Astrocyte (in vitro differentiated cells and primary cell): ENCODE results near the gene SPRED2. TPM values are rescaled to one million over a fixed set of nuclear protein-coding genes. Genes with fewer than 3 reads are reported as not detected.

Experiments used
- DNase-seq: peaks from one replicate; pipeline ENCODE4 v3.0.0-alpha.2; 2010; ENCODE audit warnings: low read depth
- FAIRE-seq: peaks from 2 replicates; lab custom pipeline; 2011; peaks lifted over from hg19 to GRCh38; lab: Jason Lieb, UNC
- H2AFZ ChIP-seq: 2 replicates; pipeline ENCODE4 v1.6.0; 2012; ENCODE audit warnings: low read depth, low read length, inconsistent platforms
- H3K27ac ChIP-seq: 2 replicates; pipeline ENCODE4 v1.5.1; 2011; ENCODE audit warnings: low read depth, low read length, inconsistent platforms
- H3K27me3 ChIP-seq: 2 replicates; pipeline ENCODE4 v1.6.0; 2011; ENCODE audit warnings: low read length, inconsistent platforms; ENCODE audit not compliant: insufficient read depth
- H3K36me3 ChIP-seq: 2 replicates; pipeline ENCODE4 v1.5.1; 2011; ENCODE audit warnings: low read length, inconsistent platforms; ENCODE audit not compliant: insufficient read depth
- H3K4me1 ChIP-seq: 2 replicates; pipeline ENCODE4 v1.5.1; 2011; ENCODE audit warnings: low read length, inconsistent platforms; ENCODE audit not compliant: insufficient read depth
- H3K4me2 ChIP-seq: 2 replicates; pipeline ENCODE4 v1.6.0; 2012; ENCODE audit warnings: low read length, inconsistent platforms
- H3K4me3 ChIP-seq: 2 replicates; pipeline ENCODE4 v1.5.1; 2011; ENCODE audit warnings: low read depth, mild to moderate bottlenecking, low read length, inconsistent platforms; ENCODE audit not compliant: insufficient read depth
- H3K79me2 ChIP-seq: 2 replicates; pipeline ENCODE4 v1.6.0; 2012; ENCODE audit warnings: mild to moderate bottlenecking, low read length, inconsistent platforms; ENCODE audit not compliant: insufficient read depth
- H3K9ac ChIP-seq: 2 replicates; pipeline ENCODE4 v1.6.0; 2012; ENCODE audit warnings: mild to moderate bottlenecking, low read length, inconsistent platforms
- H3K9me3 ChIP-seq: 2 replicates; pipeline ENCODE4 v1.5.1; 2012; ENCODE audit warnings: low read depth, mild to moderate bottlenecking, low read length, inconsistent platforms; ENCODE audit not compliant: insufficient read depth
- H4K20me1 ChIP-seq: 2 replicates; pipeline ENCODE4 v1.6.0; 2012; ENCODE audit warnings: low read length, inconsistent platforms; ENCODE audit not compliant: insufficient read depth
- H3K27ac Mint-ChIP-seq: one replicate; pipeline ENCODE4 v1.8.0; 2021; ENCODE audit warnings: mild to moderate bottlenecking, mixed read lengths; ENCODE audit not compliant: unreplicated experiment
- H3K27me3 Mint-ChIP-seq: one replicate; pipeline ENCODE4 v1.8.0; 2021; ENCODE audit warnings: low read depth, mixed read lengths; ENCODE audit not compliant: unreplicated experiment
- H3K36me3 Mint-ChIP-seq: one replicate; pipeline ENCODE4 v1.8.0; 2021; ENCODE audit warnings: low read depth, mixed read lengths; ENCODE audit not compliant: unreplicated experiment
- H3K4me1 Mint-ChIP-seq: one replicate; pipeline ENCODE4 v1.8.0; 2021; ENCODE audit warnings: low read depth, mixed read lengths; ENCODE audit not compliant: unreplicated experiment
- H3K4me3 Mint-ChIP-seq: one replicate; pipeline ENCODE4 v1.8.0; 2021; ENCODE audit warnings: mild to moderate bottlenecking, moderate library complexity, mixed read lengths; ENCODE audit not compliant: unreplicated experiment
- H3K9me3 Mint-ChIP-seq: one replicate; pipeline ENCODE4 v1.8.0; 2021; ENCODE audit warnings: mild to moderate bottlenecking, mixed read lengths; ENCODE audit not compliant: unreplicated experiment
- EZH2 ChIP-seq: IDR thresholded peaks from 2 replicates; pipeline ENCODE4 v1.6.1; 2012; ENCODE audit warnings: mild to moderate bottlenecking, low read length, inconsistent platforms; ENCODE audit not compliant: insufficient read depth
- total RNA-seq: library from RNA; stranded (reverse); gene quantifications from 2 replicates; pipeline ENCODE4 v1.2.1, GENCODE V29; 2021
- TF ChIP-seq, protein P1 (sequence below): IDR thresholded peaks from 2 replicates; pipeline ENCODE4 v1.5.1; 2011; ENCODE audit warnings: low read depth, mild to moderate bottlenecking, inconsistent platforms, low read length, moderate library complexity; ENCODE audit not compliant: insufficient read depth

SPRED2 gene
- total RNA-seq, 1 donor from 2014 or later: 47.3 TPM

GRCh38 chr2:65438137-65438899 lies 5.9 kb upstream of the SPRED2 start:
- no peaks in the 10 kb centered on the region for H3K27me3 Mint-ChIP-seq
- H2AFZ ChIP-seq: no peak overlapping the region
- H4K20me1 ChIP-seq: no peaks in the 10 kb centered on the region
- H3K9ac ChIP-seq: no peak overlapping the region
- no peak for DNase-seq
- peaks cover 29% of the 10 kb centered on the region for H3K4me1 Mint-ChIP-seq
- H3K27ac Mint-ChIP-seq: peak overlapping the region; percentile 100
- H3K27me3 ChIP-seq: no peaks in the 10 kb centered on the region
- peaks cover 11% of the 10 kb centered on the region for H3K4me1 ChIP-seq
- no peaks in the 10 kb centered on the region for H3K36me3 ChIP-seq
- H3K4me2 ChIP-seq: no peak overlapping the region
- FAIRE-seq: no peak
- H3K79me2 ChIP-seq: no peaks in the 10 kb centered on the region
- TF ChIP-seq, protein P1, sequence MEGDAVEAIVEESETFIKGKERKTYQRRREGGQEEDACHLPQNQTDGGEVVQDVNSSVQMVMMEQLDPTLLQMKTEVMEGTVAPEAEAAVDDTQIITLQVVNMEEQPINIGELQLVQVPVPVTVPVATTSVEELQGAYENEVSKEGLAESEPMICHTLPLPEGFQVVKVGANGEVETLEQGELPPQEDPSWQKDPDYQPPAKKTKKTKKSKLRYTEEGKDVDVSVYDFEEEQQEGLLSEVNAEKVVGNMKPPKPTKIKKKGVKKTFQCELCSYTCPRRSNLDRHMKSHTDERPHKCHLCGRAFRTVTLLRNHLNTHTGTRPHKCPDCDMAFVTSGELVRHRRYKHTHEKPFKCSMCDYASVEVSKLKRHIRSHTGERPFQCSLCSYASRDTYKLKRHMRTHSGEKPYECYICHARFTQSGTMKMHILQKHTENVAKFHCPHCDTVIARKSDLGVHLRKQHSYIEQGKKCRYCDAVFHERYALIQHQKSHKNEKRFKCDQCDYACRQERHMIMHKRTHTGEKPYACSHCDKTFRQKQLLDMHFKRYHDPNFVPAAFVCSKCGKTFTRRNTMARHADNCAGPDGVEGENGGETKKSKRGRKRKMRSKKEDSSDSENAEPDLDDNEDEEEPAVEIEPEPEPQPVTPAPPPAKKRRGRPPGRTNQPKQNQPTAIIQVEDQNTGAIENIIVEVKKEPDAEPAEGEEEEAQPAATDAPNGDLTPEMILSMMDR: no peak
- no peak for TF ChIP-seq EZH2
- H3K9me3 Mint-ChIP-seq: no peaks in the 10 kb centered on the region
- no peak overlapping the region for H3K4me3 ChIP-seq
- H3K9me3 ChIP-seq: no peaks in the 10 kb centered on the region
- H3K36me3 Mint-ChIP-seq: no peaks in the 10 kb centered on the region
- peak overlapping the region; percentile 62 for H3K4me3 Mint-ChIP-seq
- no peak overlapping the region for H3K27ac ChIP-seq

DNA sequence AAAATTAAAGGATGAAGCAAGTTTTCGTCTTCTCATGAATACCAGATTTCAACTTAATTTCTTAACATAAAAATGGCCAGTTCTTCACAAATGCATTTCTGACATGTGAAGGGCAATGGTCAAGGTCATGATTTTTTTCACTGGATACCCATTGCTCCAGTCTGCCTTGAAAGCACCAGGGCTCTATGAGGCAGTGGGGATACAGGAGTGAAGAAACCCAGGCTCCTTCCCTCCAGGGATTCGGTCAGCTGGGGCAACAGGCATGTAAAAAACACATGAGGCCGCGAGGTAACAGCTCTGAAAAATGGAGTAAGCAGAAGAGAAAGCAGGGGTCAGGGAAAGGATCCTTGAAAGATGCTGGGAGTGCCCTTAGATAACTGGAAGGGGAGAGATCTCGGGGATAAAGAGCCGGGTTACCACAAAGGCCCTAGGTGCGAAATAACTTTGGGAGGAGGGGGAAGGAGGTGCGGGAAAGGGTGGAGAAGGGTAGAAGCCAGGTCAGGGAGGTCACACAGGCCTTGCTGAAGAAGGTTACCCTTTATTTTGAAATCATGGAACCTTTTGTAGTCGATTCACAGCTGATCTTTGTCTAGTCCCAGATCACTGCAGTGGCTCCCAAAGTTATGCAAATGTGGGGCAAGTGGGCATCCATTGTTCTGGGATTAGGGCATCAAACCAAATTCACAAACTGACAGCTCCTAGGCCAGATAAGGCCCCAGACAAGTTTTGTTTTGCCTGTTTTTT lies 5.2 kb upstream of the SPRED2 start:
- no peak for DNase-seq
- peak overlapping the region; percentile 91 for H3K27ac ChIP-seq
- H4K20me1 ChIP-seq: no peaks in the 10 kb centered on the region
- H3K9ac ChIP-seq: peak overlapping the region; percentile 96
- H3K27ac Mint-ChIP-seq: peak overlapping the region; percentile 100
- no peaks in the 10 kb centered on the region for H3K9me3 ChIP-seq
- no peak overlapping the region for H2AFZ ChIP-seq
- H3K4me3 Mint-ChIP-seq: peak overlapping the region; percentile 91
- H3K4me3 ChIP-seq: peak overlapping the region; percentile 73
- FAIRE-seq: no peak
- H3K4me1 ChIP-seq: peaks cover 11% of the 10 kb centered on the region
- no peak for TF ChIP-seq EZH2
- TF ChIP-seq, protein P1: no peak
- H3K9me3 Mint-ChIP-seq: no peaks in the 10 kb centered on the region
- H3K36me3 ChIP-seq: no peaks in the 10 kb centered on the region
- H3K27me3 Mint-ChIP-seq: no peaks in the 10 kb centered on the region
- H3K36me3 Mint-ChIP-seq: no peaks in the 10 kb centered on the region
- H3K4me2 ChIP-seq: peak overlapping the region; percentile 94
- peaks cover 27% of the 10 kb centered on the region for H3K4me1 Mint-ChIP-seq
- H3K79me2 ChIP-seq: peaks cover 5% of the 10 kb centered on the region
- H3K27me3 ChIP-seq: no peaks in the 10 kb centered on the region

GRCh38 chr2:65436824-65437221 lies 4.4 kb upstream of the SPRED2 start:
- no peaks in the 10 kb centered on the region for H3K9me3 Mint-ChIP-seq
- H3K4me2 ChIP-seq: peak overlapping the region; percentile 94
- H3K36me3 ChIP-seq: no peaks in the 10 kb centered on the region
- no peaks in the 10 kb centered on the region for H3K27me3 ChIP-seq
- H3K79me2 ChIP-seq: peaks cover 7% of the 10 kb centered on the region
- H3K9ac ChIP-seq: peak overlapping the region; percentile 96
- peaks cover 27% of the 10 kb centered on the region for H3K4me1 Mint-ChIP-seq
- TF ChIP-seq EZH2: no peak
- TF ChIP-seq, protein P1: no peak
- no peaks in the 10 kb centered on the region for H3K36me3 Mint-ChIP-seq
- no peaks in the 10 kb centered on the region for H4K20me1 ChIP-seq
- no peaks in the 10 kb centered on the region for H3K27me3 Mint-ChIP-seq
- DNase-seq (no peak), FAIRE-seq (no peak)
- H2AFZ ChIP-seq: peak overlapping the region; percentile 86
- no peaks in the 10 kb centered on the region for H3K9me3 ChIP-seq
- H3K4me3 ChIP-seq: peak overlapping the region; percentile 73
- H3K4me1 ChIP-seq: peaks cover 11% of the 10 kb centered on the region
- peak overlapping the region; percentile 91 for H3K27ac ChIP-seq
- peak overlapping the region; percentile 100 for H3K27ac Mint-ChIP-seq
- peak overlapping the region; percentile 91 for H3K4me3 Mint-ChIP-seq
